Measurements from ENCODE around the gene UXT.

UXT gene

GRCh38 chrX:47619486-47620302, 39.3 kb downstream of the UXT start, which contains the start of gene SYN1 (continued):
- TF ChIP-seq ZNF626 (tag by site-specific recombination; IDR thresholded peaks at IDR 0.05) = no peak
- TF ChIP-seq ZNF623 (tag by site-specific recombination; IDR thresholded peaks at IDR 0.05) = no peak
- TF ChIP-seq ZSCAN30 (tag by site-specific recombination; IDR thresholded peaks at IDR 0.05) = peak; percentile 80; the same call in 1 of the 2 replicates
- TF ChIP-seq ZNF544 (tag by site-specific recombination; IDR thresholded peaks at IDR 0.05) = no peak
- TF ChIP-seq PATZ1 (tag by site-specific recombination; IDR thresholded peaks at IDR 0.05) = 0 out of 2 replicates have a peak, but pooled peaks have one; percentile 39
- TF ChIP-seq ZNF585B (tag by site-specific recombination; IDR thresholded peaks at IDR 0.05) = no peak
- TF ChIP-seq PBX3 (CRISPR knock-in tag; IDR thresholded peaks at IDR 0.05) = peak; percentile 80; the same call in 1 of the 2 replicates
- TF ChIP-seq KLF16 (tag by site-specific recombination; IDR thresholded peaks at IDR 0.05) = no peak
- peak; percentile 52; the same call in 1 of the 2 replicates for TF ChIP-seq KLF10 (tag by site-specific recombination; IDR thresholded peaks at IDR 0.05)
- TF ChIP-seq ZBTB7A (tag by site-specific recombination; IDR thresholded peaks at IDR 0.05; ENCODE audit: low read depth) = peak; percentile 28; the same call in 1 of the 2 replicates
- TF ChIP-seq ZNF658 (tag by site-specific recombination; IDR thresholded peaks at IDR 0.05) = no peak
- no peak for TF ChIP-seq ZNF777 (tag by site-specific recombination; IDR thresholded peaks at IDR 0.05; ENCODE audit: borderline replicate concordance)
- no peak; the same call in 1 of the 2 replicates for TF ChIP-seq KLF8 (tag by site-specific recombination; IDR thresholded peaks at IDR 0.05)
- no peak for TF ChIP-seq ZNF112 (tag by site-specific recombination; IDR thresholded peaks at IDR 0.05)
- TF ChIP-seq SP3 (tag by site-specific recombination; IDR thresholded peaks at IDR 0.05) = no peak
- TF ChIP-seq ZBTB20 (tag by site-specific recombination; IDR thresholded peaks at IDR 0.05) = no peak
- TF ChIP-seq RBAK (tag by site-specific recombination; IDR thresholded peaks at IDR 0.05) = no peak
- no peak for TF ChIP-seq ZSCAN23 (tag by site-specific recombination; IDR thresholded peaks at IDR 0.05)
- peak; percentile 40; the same call in 1 of the 2 replicates for TF ChIP-seq CTCF (tag by site-specific recombination; IDR thresholded peaks at IDR 0.05)
- TF ChIP-seq ZNF654 (tag by site-specific recombination; IDR thresholded peaks at IDR 0.05; ENCODE audit: low read depth) = no peak

GRCh38 chrX:47618923-47619485, 40.0 kb downstream of the UXT start:
- no peaks in the 10 kb centered on the region for H3K4me1 ChIP-seq (ENCODE audit: control insufficient read depth, insufficient read depth, low read length)
- no peak overlapping the region for H3K4me3 ChIP-seq (ENCODE audit: low read depth, low read length)
- no peak overlapping the region for H3K27ac ChIP-seq (ENCODE audit: extremely low read depth, low read depth, low read length)
- TF ChIP-seq ZFP37 (tag by site-specific recombination; IDR thresholded peaks at IDR 0.05) = no peak
- TF ChIP-seq ZNF792 (tag by site-specific recombination; IDR thresholded peaks at IDR 0.05) = peak; percentile 70; the same call in 1 of the 2 replicates
- no peak for TF ChIP-seq ZNF324 (tag by site-specific recombination; IDR thresholded peaks at IDR 0.05)
- ChIA-PET CTCF (no interaction called here), POLR2A (no interaction called here)
- H3K36me3 ChIP-seq (ENCODE audit: control insufficient read depth in 2 of 2, insufficient read depth in 1 of 2, low read length in 2 of 2) = no peaks in the 10 kb centered on the region
- no peaks in the 10 kb centered on the region for H3K9me3 ChIP-seq (ENCODE audit: control insufficient read depth, insufficient read depth, low read depth, low read length)
